H4 (cell line): ENCODE data around the gene SLC26A8. TPM values are rescaled to one million over a fixed set of nuclear protein-coding genes. Genes with fewer than 3 reads are reported as not detected.

Experiments
- DNase-seq: peaks from one replicate; pipeline ENCODE4 v3.0.0-alpha.2; 2015; ENCODE audit warnings: low spot score
- total RNA-seq: library from RNA; depleted of rRNA; stranded (reverse); fragments of >200 nt; shearing (Covaris generic); gene quantifications from 2 replicates; pipeline ENCODE4 v1.2.3, GENCODE V29; 2014; rRNA removed

The SLC26A8 gene, protein sequence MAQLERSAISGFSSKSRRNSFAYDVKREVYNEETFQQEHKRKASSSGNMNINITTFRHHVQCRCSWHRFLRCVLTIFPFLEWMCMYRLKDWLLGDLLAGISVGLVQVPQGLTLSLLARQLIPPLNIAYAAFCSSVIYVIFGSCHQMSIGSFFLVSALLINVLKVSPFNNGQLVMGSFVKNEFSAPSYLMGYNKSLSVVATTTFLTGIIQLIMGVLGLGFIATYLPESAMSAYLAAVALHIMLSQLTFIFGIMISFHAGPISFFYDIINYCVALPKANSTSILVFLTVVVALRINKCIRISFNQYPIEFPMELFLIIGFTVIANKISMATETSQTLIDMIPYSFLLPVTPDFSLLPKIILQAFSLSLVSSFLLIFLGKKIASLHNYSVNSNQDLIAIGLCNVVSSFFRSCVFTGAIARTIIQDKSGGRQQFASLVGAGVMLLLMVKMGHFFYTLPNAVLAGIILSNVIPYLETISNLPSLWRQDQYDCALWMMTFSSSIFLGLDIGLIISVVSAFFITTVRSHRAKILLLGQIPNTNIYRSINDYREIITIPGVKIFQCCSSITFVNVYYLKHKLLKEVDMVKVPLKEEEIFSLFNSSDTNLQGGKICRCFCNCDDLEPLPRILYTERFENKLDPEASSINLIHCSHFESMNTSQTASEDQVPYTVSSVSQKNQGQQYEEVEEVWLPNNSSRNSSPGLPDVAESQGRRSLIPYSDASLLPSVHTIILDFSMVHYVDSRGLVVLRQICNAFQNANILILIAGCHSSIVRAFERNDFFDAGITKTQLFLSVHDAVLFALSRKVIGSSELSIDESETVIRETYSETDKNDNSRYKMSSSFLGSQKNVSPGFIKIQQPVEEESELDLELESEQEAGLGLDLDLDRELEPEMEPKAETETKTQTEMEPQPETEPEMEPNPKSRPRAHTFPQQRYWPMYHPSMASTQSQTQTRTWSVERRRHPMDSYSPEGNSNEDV
- total RNA-seq: 0.04 TPM in 1 of 2 replicates, not detected in the other

DNA sequence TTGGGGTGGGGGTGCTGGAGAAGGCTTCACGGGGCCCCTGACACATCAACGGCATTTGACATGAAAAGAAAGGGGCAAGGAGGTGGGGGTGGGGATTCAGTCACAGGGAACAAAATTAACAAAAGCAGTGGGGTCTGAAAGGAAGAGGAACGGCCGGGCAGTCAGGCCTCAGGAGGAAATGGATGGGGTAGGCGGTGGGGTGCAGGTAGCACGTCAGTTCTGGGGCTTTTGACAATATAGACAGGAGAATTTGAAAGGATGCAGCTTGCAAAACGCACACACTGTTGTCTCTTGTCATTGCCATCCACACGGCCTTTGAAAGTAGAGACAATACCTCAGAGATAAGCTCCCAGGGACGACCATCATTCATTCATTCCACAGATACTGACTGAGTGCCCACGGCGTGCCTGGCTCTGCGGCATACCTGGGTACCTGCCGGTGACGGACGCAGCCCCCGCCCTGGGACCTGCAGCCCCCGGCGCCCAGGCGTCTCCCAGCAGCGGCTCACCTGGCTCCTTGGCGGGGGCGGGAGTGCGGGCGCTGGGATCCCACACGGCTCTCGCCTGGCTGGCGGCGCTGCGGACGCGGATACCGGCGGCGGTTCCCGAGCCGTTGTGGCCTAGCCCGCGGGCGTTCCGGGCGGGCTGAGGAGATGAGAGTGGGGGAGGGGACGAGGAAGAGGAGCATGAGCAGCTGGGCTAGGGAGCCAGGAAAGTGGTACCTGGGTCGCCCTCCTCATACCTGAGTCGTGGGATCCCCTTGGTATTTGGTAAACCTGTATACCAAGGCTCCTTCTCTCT, at the start of gene SLC26A8:
TSS of gene SLC26A8 (minus strand) at position 646 of the 800 bp plus-strand sequence. CDS start 4,934 bp downstream, outside the sequence.
- DNase-seq: no peak

DNA sequence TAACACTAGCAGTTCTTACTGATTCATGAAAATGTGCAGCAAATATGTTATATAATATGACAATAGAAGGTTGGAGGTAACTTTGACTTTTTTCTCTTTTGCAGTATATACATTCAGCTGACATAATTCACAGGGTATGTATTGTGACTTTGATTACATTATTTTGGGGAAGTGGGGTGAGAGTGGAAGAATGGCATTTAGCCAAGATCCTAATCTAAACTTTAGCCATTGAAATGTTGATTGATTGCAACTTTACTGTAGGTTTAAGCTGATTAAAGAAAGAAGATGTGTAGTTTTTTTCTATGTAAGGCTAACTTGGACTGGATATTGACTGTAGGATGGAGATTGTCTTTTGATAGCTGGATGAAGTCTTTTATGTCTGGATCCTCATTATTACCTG, 49.1 kb upstream of the SLC26A8 start:
- no peak for DNase-seq

DNA sequence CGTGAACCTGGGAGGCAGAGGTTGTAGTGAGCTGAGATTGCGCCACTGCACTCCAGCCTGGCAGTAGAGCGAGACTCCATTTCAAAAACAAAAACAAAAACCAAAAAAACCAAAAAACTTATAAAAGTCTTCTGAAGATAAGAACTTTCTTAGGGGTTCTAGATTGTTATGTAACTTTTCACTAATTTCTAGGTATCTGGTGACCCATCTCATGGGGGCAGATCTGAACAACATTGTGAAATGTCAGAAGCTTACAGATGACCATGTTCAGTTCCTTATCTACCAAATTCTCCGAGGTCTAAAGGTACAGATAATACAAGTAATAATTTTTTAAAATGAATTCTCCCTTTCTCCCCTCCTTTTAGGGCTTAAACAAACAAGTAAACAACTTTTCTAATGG, 48.2 kb upstream of the SLC26A8 start:
- DNase-seq: no peak

DNA sequence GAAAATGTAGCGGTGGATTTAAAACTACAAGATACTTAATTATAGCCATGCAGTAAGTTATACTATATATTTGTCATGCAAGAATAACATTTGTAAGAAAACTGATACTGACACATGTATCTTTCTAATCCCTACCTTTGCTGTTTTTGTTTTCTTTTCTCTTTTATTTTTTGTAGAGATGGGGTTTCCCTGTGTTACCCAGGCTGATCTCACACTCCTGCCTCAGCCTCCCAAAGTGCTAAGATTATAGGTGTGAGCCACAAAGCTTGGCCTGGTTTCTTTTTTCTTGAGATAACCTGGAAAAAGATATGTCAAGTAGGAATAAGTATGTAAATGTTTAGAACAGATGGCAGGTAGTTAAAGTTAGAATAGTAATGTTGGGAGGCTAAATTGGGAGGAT, 47.3 kb upstream of the SLC26A8 start:
- DNase-seq: no peak

DNA sequence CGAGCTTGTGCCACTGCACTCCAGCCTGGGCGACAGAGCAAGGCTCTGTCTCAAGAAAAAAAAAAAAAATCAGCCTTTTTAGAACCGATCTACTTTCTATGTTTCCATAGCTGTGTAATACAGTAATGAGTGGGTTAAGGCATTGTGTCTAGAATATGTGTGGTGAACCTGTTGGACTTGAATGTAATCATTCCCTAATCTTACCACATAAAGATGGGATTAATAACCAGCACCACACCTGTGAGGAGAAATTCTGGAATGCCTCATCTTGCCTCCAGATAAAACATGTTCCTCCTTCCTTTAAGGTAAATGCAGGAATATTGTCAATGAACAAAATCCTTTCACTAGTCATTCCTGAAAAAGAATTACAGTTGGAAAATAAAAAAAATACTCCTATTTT, 46.8 kb upstream of the SLC26A8 start:
- no peak for DNase-seq

DNA sequence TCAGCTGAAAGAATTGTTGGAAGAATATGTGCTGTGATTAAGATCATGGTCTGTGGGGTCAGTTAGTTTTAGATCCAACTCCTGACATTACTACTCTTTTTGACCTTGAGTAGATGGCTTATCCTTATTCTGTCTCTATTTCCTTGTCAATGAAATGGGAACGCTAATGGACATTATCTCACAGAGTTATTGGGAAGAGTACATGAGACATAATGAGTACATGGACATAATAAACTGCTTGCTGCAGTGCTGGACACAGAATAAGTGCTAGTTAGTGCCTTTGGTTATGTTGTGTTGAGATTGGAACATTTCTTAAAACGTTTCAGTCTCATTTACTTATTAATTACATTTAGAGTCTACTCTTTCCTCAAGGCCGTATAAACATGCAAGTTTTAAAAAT, 45.8 kb upstream of the SLC26A8 start:
- DNase-seq: no peak

DNA sequence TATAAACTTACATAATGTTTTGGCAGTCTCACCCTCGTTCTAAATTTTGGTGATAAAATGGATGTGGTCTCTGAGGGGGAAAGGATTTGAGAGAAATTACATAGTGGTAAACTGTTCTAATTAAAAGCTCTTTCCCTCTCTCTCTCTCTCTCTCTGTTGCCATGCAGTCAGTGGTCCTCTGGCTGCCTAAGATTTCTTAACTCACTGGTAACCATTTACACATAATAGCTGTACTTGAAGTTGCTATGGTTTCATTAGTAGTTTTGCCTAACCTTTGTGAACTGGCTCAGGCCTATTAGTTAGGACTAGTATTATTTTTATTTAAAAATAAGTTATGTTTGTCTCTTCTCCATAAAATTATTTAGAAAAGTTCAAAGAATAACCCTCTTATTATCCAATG, 45.1 kb upstream of the SLC26A8 start:
- DNase-seq: no peak

DNA sequence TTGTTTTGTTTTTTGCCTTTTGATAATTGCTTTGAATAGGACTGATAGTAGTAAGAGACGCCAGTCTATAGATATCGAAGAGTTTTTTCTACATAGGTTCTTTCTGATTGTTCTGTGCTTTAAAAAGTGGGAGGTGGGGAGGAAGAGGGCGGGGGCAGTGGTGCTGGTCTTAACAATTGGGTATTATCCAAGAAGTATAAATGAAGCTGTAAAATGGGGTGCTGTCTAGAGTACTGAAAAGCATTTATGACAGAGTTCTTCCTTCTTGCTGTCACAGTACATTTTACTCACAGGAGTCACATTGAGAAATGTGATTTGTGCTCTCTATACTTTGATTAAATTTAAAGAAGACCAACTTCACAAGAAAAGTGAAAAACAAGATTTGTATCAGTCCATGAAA, 44.1 kb upstream of the SLC26A8 start:
- no peak for DNase-seq

DNA sequence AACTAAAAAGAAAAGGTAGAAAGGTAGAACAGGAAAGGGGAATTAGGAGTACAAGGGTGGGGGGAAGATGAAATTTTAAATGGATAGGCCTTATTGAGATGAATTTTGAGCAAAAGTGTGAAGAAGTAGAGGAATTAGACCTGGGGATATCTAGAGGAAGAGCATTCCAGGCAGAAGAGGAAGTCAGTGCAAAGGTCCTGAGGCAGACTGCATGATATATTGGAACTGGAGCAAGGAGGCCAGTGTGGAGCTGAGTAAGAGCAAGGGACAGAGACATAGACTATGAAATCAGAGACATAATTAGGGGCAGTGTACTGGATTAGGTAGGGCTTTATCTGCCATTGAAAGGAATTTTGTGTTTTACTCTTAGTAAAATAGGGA, 43.6 kb upstream of the SLC26A8 start:
- DNase-seq: no peak

DNA sequence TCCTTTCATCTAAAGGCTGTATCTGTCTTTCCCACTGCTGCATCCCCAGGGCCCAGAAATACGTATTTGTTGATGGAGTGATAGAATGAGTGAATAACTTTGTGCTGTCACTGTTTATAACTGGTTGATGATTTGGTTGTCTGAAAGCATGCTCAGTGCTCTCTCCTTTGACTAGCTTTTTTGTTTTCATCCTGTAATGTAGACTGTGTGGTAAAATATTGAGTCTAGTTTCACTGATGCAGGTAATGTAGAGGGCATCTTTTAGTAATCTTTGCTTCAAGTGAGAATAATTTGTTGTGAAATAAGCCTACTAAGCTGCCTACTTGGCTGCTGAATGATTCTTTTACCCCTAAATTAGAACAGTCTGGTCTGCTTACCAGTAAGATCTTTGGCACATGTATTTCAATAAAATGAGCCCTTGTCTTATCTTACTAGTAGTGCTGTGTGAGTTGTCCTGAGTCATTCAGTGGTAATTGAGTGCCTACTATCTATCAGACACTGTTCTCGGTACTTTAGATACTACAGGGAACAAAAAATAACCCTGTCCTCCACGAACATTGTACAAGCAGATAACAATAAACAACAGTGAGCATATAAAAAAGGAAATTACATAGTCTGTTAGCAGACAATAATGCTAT, 43.1 kb upstream of the SLC26A8 start:
- DNase-seq: no peak

DNA sequence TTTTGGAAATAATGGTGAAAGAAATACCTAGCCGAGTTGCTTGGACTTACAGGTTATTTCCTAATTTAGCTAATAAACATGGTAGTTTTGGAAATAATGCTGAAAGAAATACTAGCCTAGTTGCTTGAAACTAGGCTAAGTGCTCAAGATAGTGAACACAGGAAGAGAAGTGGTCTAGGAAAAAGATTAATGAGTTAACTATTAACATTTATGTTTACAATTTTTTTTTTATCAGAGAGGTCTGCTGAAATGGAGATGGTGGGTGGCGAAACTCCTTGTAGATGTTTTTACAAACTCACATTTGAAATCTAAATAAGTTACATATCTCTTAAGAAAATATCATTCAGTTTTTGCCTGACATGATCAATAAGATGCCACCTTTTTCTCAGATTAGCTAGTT, 42.4 kb upstream of the SLC26A8 start:
- no peak for DNase-seq

DNA sequence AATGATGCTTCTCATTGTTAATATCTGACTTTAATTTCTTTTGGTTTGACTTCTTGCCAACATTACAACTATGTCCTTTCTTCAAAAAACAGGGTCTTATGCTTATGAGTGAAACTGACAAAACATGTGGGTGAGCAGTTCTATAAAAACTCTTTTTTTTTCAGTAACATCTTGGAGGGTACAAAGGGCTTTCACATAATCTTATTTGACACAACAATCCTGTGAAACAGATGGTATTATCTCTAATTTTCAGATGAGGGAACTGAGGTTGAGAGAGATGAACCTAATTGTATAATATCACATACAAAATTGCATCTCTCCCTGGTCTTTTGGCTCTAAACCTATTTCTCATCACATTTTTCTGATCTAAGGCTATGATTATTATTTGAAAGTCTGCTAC, 41.5 kb upstream of the SLC26A8 start:
- DNase-seq: no peak

DNA sequence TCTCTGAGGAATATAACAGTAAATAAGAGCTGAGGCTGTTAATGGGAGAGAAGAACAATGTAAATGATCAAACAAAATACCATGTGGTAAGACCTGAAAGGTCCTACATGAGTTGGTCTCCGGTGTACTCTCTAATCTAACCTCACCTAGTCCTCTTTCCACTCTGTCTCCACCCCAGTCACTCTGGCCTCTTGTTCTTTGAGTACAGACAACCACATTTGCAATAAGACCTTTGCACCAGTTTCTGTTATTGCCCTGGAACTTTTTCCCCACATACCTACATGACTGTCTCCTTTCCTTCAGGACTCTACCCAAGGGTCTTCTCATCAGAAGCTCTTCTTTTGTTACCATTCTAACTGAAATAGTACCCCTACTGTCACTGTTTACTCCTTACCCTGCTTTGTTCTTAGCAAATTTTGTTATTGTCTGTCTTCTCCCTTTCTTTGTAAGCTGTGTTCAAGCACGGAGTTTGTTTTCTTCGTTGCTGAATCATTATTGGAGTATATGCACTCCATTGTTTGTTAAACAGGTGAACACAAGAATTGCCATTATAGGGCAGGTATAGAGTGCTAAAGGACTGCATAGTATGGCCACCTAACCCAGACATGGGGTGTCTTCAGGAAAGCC, 40.4 kb upstream of the SLC26A8 start:
- DNase-seq: no peak

DNA sequence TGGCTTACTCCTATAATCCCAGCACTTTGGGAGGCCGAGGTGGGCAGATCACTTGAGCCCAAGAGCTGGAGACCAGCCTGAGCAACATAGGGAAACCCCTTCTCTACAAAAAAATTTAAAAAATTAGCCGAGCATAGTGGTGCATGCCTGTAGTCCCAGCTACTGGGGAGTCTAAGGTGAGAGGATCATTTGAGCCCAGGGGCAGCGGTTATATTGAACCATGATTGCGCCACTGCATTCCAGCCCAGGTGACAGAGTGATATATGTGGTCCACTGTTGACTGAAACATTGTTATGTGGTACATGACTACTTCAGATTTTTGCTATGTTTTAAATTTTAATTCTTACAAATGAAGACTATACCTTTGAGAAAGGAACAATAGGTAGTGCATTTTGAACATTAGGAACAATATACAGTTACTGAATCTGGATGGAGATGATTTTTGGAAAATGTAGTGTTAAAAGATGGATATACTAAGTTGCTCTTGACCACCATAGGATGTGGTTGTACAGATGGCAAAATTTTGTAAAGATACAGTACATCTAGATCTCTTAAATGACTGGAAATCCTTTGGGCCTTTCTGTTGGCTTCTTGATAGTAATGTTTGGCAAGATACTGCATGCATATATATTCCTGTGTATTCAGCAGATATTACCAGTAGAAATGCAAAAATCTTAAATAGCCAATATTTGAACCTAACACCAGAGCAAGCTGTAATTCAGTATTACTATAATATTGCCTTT, 39.0 kb upstream of the SLC26A8 start:
- DNase-seq: no peak

DNA sequence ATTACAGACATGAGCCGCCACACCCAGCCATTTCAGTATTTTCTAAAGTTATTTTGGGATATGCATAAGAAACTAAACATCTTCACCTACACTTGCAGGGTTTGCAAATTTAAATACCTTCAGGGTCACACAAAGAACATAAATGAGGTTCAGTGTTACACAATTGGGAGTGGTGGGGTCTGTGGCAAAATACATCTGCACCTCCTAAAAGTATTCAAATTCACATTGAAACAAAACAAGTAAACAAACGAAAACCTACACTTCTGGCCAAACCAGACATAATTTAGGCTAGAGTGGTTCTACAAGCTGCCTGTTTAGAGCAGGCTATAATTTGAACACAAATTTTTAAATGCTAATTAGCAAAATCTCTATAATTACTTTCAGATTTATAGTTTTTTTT, 37.8 kb upstream of the SLC26A8 start:
- DNase-seq: no peak

DNA sequence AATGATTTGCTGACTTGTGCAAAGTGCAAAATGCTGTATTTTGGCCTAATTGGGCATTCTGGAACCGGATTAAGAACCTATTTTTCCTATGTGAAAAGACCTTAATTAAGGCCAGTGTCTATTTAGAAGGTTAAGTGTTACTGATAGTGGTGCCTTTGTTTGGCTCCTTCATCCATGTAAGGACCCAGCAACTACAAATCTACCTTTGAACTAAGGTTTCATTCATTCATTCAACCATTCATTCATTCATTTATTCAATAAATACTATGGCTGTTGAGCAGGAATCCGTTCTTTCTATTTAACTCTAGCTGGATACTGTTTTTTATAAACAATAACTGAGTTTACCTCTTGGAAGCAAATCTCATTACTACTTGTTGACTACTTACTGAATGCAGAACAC, 36.8 kb upstream of the SLC26A8 start:
- no peak for DNase-seq

DNA sequence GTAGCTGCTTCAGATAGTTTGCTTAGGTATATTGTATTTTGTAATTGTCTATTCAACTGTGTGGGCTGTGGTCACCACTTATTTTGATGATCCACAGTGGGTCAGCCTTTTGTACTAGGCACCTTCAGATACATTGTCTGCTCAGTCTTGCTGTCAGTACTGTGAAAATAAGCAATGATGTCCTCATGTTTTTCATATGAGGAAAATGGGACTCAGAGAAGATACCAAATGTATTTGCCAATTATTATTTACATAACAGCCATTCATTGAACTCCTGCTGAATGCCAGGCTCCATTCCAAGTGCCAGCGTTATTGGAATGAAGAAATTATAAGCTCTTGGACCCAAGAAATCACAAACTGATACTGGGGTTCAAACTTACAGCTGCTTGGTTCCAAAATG, 31.7 kb upstream of the SLC26A8 start:
- no peak for DNase-seq

DNA sequence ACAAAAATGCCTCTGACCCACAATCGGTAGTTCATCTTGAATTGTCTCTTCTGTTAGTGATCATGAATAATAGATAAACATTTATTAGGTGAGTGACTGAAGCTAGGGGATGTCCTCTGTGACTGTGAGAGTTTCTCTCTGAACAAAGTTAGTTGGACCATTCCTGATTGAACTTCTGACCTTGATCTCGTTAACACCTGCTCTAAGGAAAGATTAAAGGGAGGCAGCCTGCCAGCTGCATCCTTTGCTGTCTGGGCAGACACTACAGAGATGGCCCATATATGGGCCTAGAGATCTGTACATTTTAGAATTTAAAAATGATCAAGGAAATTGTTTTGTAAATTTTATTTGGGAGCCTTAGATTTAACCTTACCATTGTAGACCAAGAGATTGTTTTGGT, 30.5 kb upstream of the SLC26A8 start:
- DNase-seq: no peak

DNA sequence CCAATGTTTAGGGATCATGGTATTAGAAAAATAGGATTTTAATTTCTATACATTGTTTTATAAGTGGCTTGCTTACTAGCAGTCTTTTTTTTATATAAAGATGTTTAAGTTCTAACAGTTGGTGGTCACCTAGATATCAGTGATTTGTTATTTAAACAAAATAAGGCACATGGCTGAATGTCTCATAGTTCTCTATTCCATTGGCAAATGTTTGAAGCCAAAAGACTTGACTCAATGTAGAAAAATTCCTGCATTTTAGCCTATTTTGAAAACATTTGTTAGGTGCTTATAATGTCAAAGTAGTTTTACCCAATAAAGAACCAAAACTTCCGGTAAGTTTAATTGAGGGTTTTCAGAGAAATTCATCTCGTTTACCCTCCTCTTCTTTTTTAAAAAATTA, 30.0 kb upstream of the SLC26A8 start:
- no peak for DNase-seq

DNA sequence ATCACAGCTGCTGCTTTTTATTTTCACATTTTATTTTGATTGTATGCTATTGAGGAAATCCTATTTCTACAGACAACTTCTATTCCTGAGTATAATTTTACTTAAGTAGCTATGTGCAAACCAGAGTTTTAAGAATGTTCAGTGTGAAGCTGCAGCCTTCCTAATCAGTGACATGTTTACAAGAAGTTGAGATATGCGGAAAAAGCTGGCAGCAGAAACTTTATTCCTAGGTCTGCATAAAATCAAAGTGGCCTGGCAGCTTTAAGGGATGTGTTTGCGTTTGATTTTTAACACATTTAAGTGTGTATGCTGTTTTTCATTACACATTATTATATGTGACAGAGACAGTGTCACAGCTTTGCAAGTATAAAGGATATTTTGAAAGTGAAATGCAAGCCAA, 29.4 kb upstream of the SLC26A8 start:
- no peak for DNase-seq
